ENCODE measurements around the gene SLC12A5. TPM values are rescaled to one million over a fixed set of nuclear protein-coding genes. Genes with fewer than 3 reads are reported as not detected.

SLC12A5 gene
- total and polyA plus RNA-seq, 2 donors (not counting 1 experiment from before 2014, with no cell fraction given) = 0.27 to 0.50 TPM

DNA sequence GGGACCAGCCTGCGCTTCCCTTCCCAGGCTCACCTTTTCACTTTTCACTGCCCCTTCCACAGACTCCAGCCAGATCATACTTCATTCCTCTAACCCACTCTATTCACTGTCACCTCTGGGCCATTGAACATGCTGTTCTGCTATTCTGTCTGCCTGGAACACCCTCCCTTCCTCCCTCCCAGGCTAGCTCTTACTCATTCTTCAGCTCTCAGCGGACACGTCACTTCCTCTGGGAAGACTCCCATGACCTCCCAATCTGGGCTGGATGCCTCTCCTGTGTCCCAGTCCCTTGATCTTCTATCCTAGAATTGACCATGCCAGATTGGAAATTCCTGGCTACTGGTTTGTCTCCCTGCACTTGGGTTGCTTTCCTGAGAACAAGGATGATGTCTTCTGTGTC lies 5.0 kb downstream of the SLC12A5 start:
- peaks cover 23% of the 10 kb centered on the region for H3K27me3 ChIP-seq (ENCODE audit: control insufficient read depth, insufficient read depth, low read length)
- no peak overlapping the region for H2AFZ ChIP-seq (ENCODE audit: low read length)
- H3K4me2 ChIP-seq (ENCODE audit: extremely low read depth, insufficient read depth, low read length) = no peak overlapping the region
- no peak overlapping the region for H3K9ac ChIP-seq (ENCODE audit: insufficient read depth, low read length)
- H4K20me1 ChIP-seq (ENCODE audit: control insufficient read depth, extremely low read depth, insufficient read depth, low read length) = no peaks in the 10 kb centered on the region
- H3K9me3 ChIP-seq (ENCODE audit: control insufficient read depth, insufficient read depth, low read depth, low read length) = no peaks in the 10 kb centered on the region
- DNase-seq (ENCODE audit: low read depth in 2 of 2) = no peak
- H3K79me2 ChIP-seq (ENCODE audit: control insufficient read depth, insufficient read depth, low read length) = no peaks in the 10 kb centered on the region
- no peaks in the 10 kb centered on the region for H3K36me3 ChIP-seq (ENCODE audit: control insufficient read depth, insufficient read depth, low read length)
- H3K27ac ChIP-seq (ENCODE audit: insufficient read depth, low read length) = no peak overlapping the region
- TF ChIP-seq, protein P1, sequence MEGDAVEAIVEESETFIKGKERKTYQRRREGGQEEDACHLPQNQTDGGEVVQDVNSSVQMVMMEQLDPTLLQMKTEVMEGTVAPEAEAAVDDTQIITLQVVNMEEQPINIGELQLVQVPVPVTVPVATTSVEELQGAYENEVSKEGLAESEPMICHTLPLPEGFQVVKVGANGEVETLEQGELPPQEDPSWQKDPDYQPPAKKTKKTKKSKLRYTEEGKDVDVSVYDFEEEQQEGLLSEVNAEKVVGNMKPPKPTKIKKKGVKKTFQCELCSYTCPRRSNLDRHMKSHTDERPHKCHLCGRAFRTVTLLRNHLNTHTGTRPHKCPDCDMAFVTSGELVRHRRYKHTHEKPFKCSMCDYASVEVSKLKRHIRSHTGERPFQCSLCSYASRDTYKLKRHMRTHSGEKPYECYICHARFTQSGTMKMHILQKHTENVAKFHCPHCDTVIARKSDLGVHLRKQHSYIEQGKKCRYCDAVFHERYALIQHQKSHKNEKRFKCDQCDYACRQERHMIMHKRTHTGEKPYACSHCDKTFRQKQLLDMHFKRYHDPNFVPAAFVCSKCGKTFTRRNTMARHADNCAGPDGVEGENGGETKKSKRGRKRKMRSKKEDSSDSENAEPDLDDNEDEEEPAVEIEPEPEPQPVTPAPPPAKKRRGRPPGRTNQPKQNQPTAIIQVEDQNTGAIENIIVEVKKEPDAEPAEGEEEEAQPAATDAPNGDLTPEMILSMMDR (conservative IDR thresholded peaks at IDR 0.05 in 1 of 2, IDR thresholded peaks at IDR 0.05 in 1 of 2; ENCODE audit: low read depth in 1 of 2, low read length in 2 of 2) = no peak
- no peak for TF ChIP-seq EZH2 (IDR thresholded peaks at IDR 0.05; ENCODE audit: low read length, missing control alignments)
- H3K4me3 ChIP-seq (replicated peaks in 1 of 4; ENCODE audit: control extremely low read depth in 1 of 4, insufficient read depth in 1 of 4, low read depth in 3 of 4, low read length in 4 of 4) = no peak overlapping the region
- no peaks in the 10 kb centered on the region for H3K4me1 ChIP-seq (ENCODE audit: control insufficient read depth, extremely low read depth, insufficient read depth, low read length)

DNA sequence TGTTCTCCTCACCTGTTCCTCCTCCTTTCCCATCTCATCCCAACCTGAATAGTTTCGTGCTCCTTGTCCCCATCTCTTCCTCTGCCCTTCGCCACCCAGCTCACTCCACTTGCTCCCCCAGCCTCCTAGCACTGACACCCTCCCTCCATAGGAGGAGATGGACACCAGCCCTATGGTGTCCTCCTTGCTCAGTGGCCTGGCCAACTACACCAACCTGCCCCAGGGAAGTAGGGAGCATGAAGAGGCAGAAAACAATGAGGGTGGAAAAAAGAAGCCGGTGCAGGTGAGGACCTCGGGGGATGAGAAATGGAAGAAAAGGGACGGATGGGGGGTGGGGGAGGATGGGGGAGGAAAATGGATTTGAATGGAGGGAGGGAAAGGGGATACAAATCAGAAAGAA lies 6.2 kb downstream of the SLC12A5 start:
- no peak overlapping the region for H3K4me3 ChIP-seq (replicated peaks in 1 of 4; ENCODE audit: control extremely low read depth in 1 of 4, insufficient read depth in 1 of 4, low read depth in 3 of 4, low read length in 4 of 4)
- H3K27me3 ChIP-seq (ENCODE audit: control insufficient read depth, insufficient read depth, low read length) = peaks cover 22% of the 10 kb centered on the region
- H3K4me1 ChIP-seq (ENCODE audit: control insufficient read depth, extremely low read depth, insufficient read depth, low read length) = no peaks in the 10 kb centered on the region
- no peak overlapping the region for H2AFZ ChIP-seq (ENCODE audit: low read length)
- H3K4me2 ChIP-seq (ENCODE audit: extremely low read depth, insufficient read depth, low read length) = no peak overlapping the region
- no peaks in the 10 kb centered on the region for H4K20me1 ChIP-seq (ENCODE audit: control insufficient read depth, extremely low read depth, insufficient read depth, low read length)
- no peak for DNase-seq (ENCODE audit: low read depth in 2 of 2)
- H3K27ac ChIP-seq (ENCODE audit: insufficient read depth, low read length) = no peak overlapping the region
- TF ChIP-seq, protein P1 (conservative IDR thresholded peaks at IDR 0.05 in 1 of 2, IDR thresholded peaks at IDR 0.05 in 1 of 2; ENCODE audit: low read depth in 1 of 2, low read length in 2 of 2) = no peak
- no peak for TF ChIP-seq EZH2 (IDR thresholded peaks at IDR 0.05; ENCODE audit: low read length, missing control alignments)
- H3K79me2 ChIP-seq (ENCODE audit: control insufficient read depth, insufficient read depth, low read length) = no peaks in the 10 kb centered on the region
- no peak overlapping the region for H3K9ac ChIP-seq (ENCODE audit: insufficient read depth, low read length)
- H3K36me3 ChIP-seq (ENCODE audit: control insufficient read depth, insufficient read depth, low read length) = no peaks in the 10 kb centered on the region
- no peaks in the 10 kb centered on the region for H3K9me3 ChIP-seq (ENCODE audit: control insufficient read depth, insufficient read depth, low read depth, low read length)

DNA sequence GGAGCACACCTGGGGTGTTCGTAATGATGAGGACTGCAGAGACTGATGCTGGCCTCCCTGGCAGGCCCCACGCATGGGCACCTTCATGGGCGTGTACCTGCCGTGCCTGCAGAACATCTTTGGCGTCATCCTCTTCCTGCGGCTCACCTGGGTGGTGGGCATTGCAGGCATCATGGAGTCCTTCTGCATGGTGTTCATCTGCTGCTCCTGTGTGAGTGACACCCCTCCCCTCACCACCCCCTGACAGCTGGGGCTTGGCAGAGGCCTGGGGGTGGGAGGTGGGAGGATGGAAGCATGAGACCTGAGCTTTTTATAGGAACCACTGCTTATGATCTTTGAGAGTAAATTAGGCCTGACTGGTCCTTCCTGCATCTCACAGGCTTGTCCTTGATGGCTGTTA lies 6.7 kb downstream of the SLC12A5 start:
- Histone ChIP-seq H3K4me3 (replicated peaks in 1 of 4; ENCODE audit: control extremely low read depth in 1 of 4, insufficient read depth in 1 of 4, low read depth in 3 of 4, low read length in 4 of 4) (no peak overlapping the region), H3K27me3 (ENCODE audit: control insufficient read depth, insufficient read depth, low read length) (peaks cover 19% of the 10 kb centered on the region), H3K4me2 (ENCODE audit: extremely low read depth, insufficient read depth, low read length) (no peak overlapping the region), H2AFZ (ENCODE audit: low read length) (no peak overlapping the region), H3K9ac (ENCODE audit: insufficient read depth, low read length) (no peak overlapping the region), H4K20me1 (ENCODE audit: control insufficient read depth, extremely low read depth, insufficient read depth, low read length) (no peaks in the 10 kb centered on the region), H3K4me1 (ENCODE audit: control insufficient read depth, extremely low read depth, insufficient read depth, low read length) (no peaks in the 10 kb centered on the region), H3K36me3 (ENCODE audit: control insufficient read depth, insufficient read depth, low read length) (no peaks in the 10 kb centered on the region), H3K79me2 (ENCODE audit: control insufficient read depth, insufficient read depth, low read length) (no peaks in the 10 kb centered on the region), H3K27ac (ENCODE audit: insufficient read depth, low read length) (no peak overlapping the region), H3K9me3 (ENCODE audit: control insufficient read depth, insufficient read depth, low read depth, low read length) (no peaks in the 10 kb centered on the region)
- TF ChIP-seq, protein P1 (conservative IDR thresholded peaks at IDR 0.05 in 1 of 2, IDR thresholded peaks at IDR 0.05 in 1 of 2; ENCODE audit: low read depth in 1 of 2, low read length in 2 of 2) = no peak
- TF ChIP-seq EZH2 (IDR thresholded peaks at IDR 0.05; ENCODE audit: low read length, missing control alignments) = no peak
- DNase-seq (ENCODE audit: low read depth in 2 of 2) = no peak
